CD4-positive, alpha-beta T cell treated with Interleukin-17A for 1 hour (primary cell): ENCODE measurements around the gene TLE3.
A peak's percentile ranks its signal among the peaks of the same experiment; 100 is the strongest.

Source experiments
- DNase-seq: peaks from one replicate; pipeline ENCODE4 v3.0.0-alpha.2; 2020

Gene TLE3

DNA sequence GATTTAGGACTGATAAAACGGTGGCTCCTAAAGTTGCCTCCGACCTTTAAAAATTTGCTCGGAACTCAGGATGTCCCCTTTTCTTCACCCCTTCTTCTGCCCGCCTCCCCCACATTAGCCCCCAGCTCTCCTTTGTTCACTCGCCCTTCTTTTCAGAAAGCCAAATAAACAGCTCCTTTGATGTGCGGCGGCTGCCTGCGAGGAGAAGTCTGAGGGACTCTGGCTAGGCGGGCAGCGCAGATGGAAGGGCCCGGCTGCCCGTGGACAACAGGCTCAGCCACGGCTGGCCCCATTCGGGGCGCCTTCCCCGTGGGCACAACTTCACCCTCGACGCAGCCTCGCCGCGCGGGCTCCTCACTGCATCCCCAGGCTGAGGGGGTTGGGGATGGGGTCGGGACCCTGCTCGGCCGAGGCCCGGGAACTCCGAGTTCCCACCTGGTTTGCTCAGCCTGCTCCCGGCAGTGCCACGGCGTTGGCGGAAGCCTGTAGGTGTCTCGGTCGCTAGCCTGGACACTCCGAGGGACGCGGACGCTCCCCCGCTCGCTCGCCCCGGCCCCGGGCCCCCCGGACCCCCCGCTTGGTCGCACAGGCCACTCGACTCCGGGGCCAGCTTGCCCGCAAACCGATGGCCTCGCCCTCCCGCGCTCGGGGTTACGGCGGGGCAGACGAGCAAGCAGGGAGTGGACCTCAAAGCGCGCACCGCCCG, 897 bp upstream of the TLE3 start:
- DNase-seq, result peak; percentile 48

DNA sequence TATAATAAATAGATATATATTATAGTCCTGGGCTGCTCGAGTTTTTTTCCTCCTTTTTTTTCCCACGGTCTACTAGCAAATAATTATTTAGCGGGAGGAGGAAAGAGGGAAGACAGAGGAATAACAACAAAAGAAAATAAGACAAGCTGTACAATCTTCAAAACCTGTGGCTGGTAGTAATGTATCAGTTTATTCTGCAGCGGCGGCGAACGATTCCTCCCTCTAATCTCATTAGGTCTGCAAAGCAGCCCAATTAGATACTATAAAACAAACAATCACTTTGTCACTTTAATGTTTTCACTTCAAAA, 390 bp upstream of the TLE3 start:
- DNase-seq, result no peak

DNA sequence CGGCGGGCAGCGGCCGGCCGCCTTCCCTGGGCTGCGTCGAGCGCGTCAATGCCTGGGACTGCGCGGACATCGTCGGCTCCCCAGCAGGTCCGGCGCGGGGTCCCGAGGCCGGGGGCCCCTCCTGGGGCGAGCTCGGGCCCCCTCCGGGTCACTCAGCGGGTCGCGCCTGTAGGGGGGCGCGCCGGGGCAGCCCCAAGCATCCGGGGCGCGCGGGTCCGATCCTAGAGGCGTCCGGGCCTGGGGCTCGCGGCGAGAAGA, 725 bp downstream of the TLE3 start:
- no peak for DNase-seq

DNA sequence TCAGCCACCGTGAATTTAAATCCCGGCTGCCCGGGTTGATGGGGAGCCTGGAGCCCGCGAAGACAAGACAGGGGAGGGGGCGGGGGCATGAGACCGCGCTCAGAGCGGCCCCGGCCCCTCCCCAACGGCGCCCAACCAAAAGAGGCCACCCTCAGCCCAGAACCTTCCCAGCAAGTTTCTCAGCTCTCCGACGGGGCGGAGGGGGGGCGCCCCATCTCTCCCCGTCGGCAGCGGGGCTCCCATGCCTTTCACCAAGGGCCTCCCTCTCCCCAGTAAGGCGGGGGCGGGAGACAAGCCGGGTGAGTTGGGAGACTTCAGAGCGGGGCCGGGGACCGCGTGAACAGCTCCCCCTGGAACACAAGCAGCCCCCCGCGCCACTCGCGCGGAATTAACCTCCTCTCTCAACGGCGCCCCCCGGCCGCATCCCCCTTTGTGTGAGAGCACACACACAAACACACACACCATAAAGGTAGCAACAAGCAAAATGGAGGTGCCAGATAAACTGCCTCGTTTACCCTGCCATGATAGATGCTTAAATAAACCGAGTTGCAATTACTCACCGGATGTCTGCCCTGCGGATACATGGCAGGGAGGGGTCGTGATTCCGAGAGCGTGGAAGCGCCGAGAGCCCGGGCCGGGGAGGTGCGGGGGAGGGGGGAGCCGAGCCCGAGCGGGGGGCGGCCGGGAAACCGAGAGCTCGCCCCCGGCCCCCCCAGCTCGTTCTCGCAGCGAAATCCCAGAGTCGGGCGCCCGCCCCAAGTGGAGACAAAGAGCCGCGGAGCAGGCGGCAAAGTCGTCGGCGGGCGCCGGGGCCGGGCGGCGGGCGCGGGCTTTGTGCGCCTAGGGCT, 1.3 kb downstream of the TLE3 start:
- peak; percentile 60 for DNase-seq

DNA sequence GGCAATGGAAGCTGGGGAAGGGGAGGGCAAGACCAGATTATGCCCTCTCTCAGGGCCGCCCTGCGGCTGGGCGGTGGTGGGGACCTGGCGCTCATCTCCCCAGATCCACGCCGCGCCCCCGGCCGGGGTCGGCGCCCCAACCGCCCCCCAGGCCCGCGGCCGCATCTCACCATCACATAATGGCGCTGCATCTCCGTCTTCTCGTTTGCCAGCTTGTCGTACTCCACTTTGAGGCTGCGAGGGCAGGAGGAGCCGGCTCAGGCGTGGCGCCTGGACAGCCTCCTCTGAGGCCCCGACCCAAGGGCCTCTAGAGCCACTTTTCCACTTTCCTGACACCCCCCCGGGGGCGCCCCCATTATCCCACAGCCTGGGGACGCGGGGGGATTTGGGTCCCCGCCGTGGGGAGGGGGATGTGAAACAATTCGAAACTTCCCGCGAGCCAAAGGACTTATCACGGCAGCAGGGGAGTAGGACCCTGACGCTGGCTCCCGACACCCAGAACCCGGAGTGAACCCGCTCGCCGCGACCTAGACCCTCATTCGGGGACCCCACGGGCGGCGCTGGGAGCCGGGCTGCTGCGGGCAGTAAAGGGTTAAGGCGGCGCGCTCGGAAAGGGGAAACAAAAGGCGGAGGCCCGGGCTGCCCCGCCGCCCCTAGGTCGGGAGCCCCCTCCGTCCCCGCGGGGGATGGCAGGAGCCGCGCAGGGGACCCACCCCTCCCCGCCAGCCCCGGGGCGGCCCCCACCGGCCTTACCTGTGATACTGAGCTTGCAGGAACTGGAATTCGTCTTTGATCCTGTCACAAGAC, 2.1 kb downstream of the TLE3 start:
- no peak for DNase-seq

DNA sequence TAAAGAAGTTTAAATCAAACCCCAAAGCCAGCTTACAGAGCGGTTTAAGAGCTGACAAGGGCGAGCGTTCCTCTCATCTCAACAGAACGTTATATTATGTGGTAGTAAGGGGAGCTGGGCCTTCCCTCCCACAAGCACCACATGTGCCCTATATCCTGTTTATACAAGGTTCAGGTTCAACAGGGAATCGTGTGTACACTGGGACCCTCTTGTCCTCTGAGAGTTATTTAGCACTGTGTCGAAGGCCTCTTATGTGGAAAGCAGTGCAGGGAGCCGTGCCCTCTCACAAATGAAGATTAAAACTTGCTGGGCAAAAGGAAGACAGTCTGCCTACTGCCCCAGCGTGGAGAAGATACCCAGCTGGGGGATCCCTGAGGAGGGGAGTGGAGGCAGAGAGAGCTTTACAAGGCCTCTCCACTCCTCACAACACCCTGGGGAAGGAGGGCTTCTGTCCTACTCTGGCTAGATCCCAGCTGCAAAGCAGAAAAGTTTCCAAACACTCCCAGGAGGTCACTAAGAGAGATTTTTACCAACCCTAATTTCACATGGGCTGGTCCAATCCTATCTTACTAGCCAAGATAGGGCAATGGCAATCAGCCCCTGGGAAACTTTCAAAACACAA, 2.9 kb downstream of the TLE3 start:
- DNase-seq, result no peak

DNA sequence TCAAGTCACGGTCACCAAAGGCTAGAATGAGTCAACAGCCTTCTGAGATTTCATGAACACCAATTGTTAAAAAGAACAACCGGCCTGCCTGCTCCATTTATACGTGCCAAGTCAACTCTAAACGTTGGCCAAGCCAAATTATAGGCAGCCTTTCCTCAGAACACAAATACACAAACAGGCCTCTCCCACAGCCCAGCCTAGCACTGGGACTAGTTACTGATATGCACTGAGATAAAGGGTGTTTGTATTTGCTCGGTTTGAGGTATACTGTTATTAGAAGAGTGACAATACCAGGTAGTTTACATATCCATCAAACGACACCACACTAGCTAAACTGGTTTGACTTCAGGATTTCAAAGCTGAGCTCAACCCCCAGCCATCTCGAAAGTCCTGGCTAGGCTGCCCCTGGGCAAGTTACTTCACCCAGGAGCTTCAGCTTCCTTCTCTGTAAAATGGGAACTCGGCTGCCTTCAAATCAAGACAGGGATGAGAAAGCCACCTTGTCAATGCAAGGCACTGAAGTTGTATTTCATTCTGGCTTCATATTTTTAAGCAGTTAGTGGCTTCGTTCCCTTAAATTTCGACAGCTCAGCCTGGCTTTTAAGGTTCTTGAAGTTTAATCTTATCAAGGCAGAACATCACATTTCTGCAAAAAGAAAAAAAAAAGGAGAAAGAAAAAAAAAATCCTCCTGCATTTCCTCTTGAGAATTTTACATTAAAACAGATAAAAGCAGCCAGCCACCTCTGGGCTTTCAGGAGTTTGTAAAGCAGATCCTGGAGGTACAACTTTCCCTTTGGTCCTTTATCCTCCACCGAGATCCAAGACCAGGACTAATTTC, 4.0 kb downstream of the TLE3 start:
- DNase-seq, result no peak

DNA sequence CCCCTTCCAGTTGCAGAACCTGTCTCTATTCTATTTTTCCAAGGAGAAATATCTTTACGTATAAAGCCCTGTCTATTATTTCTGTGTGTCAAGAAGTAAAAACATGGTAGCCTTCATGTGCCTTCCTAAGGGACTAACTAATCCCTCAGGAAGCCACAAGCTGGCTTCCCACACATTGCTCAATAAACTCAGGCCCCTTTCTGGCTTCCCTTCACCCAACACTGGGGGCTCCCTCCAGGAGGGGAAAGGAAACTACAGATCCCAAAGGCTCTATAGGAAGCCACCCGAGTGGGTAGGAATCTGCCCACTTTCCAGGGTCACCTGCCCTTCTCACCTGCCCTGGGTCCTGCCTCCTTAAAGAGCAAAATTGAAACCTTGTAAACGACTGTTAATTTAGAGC, 4.6 kb downstream of the TLE3 start:
- DNase-seq, result no peak

DNA sequence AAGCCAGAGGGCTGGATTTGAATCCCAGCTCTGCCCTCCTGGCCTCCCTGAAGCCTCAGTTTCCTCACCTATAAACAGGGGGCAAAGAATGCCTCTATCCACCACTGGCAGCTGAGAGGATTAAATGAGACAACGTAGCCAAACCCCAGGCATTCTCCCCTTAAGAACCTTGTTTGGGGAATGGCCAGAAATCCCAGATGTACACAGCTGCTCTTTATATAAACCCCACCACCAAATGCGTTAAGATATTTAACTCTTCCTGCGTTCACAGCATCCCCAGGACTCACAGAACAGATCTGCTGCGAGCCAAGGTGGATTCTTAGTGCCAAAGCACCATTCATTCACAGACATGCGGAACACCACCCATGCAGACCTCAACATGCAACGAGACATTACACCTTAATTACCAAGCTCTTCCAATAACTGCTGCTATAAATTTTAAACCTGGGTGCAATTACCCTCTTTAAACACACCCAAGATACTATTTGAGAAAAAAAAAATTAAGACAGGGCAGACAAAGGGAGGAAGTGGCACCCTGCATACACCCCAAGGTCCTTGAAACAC, 5.2 kb downstream of the TLE3 start:
- no peak for DNase-seq

DNA sequence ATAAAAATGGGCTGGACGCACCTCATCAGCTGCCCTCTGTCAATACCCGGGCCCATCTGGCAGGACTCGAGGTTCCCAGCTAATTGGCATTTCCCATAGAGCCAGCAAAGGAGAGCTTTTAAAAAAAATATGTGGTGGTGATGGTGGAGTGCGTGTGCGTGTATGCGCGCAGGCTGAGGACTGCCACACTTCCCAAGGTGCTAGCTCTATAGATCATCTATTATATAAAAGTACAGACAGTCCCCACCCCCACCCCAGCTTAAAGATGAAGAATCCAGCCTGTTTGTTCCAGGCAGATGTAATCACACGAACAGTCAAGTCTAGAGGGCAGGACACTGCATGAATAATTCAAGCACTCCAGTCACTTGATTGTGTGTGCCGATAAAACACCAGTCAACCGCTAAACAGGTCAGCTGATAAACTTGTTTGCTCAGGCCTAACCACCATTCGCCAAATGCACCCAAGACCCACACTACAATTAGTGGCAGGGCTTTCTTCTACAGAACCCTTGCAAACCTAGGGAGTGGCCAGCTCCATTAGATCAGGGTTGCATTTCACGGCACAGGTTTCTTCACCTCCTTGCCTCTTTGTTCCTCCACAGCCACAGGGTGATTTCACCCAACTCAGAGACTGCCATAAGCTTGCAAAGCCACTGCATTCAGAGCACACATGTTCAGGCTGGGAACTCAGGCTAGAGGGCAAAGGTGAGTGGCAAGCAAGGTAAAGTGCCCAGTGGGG, 5.8 kb downstream of the TLE3 start:
- peak; percentile 37 for DNase-seq

DNA sequence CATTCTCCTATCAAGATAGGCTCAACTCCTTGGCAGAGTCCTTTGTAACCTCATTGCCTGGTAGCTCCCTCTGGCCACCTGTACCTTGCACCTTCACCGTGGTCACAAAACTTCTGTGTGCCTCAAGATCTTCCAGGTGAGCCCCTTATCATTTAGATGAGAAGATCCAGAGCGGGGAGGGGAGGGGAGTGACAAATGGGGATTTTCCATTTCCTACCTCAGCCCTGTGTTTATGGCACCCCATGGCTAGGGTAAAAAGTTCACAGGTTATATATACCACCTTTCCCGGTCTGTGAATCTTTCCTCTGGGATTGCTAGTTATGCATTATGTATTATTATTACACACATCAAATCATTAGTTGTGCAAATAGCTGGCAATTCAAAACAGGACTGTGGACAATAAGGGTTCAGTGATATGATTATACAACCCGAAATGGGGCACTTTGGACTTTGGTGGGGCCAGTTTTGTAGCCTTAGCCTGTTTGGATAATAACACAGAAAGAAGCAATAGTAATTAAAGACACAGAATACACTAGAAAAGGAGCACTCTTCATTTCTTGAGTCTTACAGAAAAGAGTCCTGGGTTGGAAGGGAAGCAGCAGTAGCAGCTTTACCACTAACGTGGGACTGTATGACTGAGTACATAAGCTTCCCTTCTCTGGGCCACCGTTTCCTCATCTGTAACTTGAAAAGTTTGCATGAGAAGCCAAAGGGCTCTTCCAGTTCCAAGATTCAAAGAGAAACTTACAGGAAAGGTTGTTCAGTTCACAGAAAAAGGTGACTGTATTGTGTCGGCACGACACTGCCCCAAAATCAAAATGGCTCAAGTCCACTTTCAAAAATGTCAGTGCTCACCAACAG, 7.1 kb downstream of the TLE3 start:
- DNase-seq, result no peak

DNA sequence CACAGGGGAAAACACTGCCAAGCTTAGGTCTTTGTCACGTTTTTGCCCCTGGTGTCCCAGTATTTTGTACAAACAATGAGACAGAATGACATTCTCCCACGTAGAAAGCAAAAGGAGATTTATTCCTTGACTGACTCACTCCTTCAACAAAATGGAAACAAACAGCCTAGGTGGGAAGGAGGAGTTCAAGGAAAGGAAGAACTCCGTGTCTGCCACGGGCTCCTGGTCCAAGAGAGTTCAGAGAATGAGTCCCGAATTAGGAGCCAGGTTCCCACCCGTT, 8.1 kb downstream of the TLE3 start:
- no peak for DNase-seq

DNA sequence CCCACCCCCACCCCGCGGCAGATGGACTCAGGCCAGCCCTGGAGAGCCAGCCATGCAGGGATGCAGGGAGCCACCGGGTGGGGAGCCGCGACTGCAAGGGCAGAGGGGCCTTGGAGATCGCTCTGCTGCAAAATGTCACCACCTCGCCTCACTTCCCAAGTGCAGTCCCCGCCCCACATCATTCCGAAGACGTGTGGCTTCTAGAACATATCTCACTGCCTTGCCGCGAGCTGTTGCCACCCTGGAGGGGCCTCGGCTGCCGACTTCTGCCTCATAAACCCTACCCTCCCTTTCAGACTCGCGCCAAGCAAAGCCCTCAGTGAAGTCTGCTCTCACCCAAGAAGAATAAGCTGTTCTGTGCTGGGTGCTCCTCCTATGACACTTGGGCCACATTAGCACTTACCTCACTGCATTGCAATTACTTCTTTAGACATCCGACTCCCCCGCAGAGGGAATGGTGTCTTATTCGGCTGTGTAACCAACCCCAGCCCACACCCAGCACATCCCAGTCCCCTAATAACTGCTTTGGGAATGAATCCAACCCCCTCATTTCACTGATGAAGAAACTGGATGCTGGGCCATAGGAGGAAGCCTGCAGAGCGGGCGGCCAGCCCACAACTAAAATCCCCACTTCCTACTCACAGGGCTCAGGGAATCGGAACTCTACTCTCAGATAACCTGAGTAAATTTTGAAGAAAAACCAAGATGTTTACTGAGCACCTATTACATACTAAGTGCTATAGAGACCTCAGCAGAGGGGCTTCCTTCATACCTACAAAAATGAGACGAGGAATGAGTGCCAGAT, 8.6 kb downstream of the TLE3 start:
- no peak for DNase-seq

DNA sequence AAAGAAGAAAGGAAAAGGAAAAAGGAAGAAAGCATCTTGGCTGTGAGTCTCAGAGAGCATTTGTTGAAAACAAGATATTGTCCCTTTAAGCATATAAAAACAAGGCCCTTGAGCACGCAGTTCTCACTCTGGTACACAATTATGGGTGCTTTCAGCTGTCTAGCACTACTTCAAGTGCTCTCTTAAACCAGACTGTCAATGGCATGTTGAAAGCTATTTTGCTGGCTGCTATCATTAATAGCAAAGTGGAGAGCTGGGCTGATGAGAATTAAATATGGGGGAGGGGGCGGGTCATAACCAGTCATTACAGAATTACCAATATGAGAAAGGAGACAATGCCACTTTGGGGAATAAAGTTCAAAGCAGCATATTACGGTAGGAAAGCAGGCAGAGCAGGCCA, 9.3 kb downstream of the TLE3 start:
- no peak for DNase-seq

DNA sequence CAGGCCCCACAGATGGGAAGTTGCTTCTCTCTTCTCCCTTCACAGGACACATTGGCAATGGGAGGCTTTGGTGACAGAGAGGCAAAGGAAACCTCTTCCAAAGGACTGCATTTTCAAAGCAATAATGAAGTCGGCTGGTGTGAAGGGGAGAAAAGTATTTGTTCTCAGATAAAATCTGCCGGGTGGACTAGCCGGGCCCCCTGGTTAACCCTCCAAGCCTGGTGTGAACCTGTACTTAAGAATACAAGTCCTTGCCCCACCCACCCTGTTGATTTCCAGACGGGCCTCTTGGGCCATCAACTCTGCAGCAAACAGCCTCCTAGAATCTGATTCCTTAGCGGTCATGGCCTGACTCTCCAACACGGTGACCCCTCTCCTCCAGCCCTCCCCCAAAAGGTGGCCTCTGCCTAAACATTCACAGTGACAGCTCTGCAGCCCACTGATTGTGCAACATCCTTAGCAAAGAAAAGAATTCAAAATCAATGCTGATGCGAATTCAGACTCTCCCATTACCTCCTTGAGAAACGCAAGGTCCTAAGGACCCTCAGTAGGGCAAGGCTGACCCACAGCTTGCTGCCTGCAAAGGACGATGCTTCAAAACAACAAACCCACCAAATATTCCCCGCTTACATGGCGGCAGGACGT, 9.9 kb downstream of the TLE3 start:
- DNase-seq, result no peak

DNA sequence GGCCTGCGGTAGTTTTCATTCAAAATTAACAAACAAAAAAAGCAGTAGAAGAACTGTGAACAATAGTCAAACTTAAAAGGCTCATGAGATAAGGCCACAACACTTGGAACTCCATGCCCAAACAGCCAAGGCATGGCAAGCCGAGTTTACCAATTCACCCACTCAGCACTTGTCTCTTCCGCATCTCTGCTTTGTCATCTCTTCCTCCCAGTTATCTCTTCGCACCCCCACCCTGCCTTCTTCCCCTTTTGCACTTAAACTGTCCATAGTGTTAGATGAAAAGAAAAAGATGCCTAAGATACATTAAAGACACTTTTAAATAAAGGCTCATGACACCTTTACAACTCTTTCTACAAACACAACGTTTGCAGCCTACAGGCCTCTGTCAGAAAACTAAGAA, 11.1 kb downstream of the TLE3 start:
- DNase-seq, result no peak

DNA sequence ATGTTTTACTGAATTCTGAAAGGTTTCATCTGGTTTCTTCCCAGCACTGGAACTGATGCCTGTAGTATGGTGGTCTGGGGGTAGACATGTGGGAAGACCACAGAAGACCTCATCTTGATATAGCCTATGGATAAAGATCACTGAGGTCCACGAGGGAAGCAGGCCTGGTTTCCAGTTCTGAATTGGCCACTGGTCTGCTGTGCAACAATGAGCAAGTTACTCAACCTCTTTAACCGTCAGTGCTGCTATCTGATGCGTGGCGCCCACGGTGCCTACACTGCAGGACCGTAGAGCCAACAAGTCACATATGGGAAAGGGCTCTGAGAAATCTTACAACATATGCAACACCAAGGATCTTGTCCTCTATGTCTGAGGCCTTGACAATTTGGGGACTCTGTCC, 13.3 kb downstream of the TLE3 start:
- DNase-seq, result no peak

DNA sequence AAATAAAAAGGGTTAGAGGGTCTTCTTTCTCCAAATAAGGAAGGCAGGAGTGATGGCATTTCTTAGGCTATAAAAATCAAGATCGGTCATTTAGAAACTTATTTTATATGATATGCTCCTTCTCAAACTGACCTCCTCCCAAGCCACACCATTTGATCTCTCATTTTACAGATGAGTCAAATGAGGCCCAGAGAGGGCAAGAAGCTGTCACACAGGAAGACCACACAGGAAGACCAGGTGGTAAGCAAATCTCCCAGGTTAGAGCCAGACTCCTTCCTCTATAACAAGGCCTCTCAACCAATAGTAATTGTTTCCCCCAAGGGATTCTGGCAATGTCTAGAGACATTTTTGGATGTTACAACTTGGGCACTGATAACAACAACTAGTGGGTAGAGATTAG, 13.8 kb downstream of the TLE3 start:
- DNase-seq, result peak; percentile 40

DNA sequence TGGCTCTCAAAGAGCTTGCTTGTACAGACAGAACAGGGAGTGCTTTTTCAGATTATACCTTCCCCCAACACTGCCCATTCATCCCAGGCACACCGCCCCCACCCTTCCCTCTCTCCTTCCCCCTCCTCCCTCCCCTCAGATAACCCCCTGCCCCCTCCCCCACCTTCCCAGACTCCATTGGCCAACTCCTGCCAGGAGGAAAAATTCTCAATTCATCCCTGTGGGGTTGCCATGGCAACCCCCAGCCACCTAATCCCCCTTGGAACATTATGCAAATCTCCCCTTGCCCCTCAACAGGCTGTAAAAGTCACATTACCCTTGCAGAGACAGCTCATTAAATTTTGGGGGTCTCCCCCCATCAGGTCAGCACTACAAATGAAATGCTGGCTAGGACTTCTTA, 14.3 kb downstream of the TLE3 start:
- no peak for DNase-seq
